ENCODE measurements around the gene ANP32D. TPM values are rescaled to one million over a fixed set of nuclear protein-coding genes. Genes with fewer than 3 reads are reported as not detected.

Gene ANP32D
- total RNA-seq, 2 experiments from 2014 or later: not detected

DNA sequence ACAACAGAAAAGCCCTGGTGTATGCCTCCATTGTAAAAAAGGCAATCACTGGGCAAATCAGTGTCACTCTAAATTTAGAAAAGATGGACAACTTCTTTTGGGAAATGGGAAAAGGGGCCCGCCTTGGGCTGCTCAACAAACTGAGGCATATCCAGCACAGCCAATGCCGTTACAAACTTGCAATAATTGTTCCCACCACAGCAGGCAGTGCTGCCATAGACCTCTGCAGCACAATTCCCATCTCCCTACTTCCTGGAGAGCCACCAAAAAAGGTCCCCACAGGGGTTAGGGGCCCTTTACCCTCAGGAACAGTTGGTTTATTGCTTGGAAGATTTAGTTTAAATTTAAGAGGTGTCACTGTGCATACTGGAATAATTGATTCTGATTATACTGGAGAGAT is 36.6 kb downstream of the ANP32D start:
- TF ChIP-seq EZH2phosphoT487 (IDR thresholded peaks at IDR 0.05; ENCODE audit: borderline replicate concordance, low read depth, low read length): no peak
- TF ChIP-seq, protein P1, sequence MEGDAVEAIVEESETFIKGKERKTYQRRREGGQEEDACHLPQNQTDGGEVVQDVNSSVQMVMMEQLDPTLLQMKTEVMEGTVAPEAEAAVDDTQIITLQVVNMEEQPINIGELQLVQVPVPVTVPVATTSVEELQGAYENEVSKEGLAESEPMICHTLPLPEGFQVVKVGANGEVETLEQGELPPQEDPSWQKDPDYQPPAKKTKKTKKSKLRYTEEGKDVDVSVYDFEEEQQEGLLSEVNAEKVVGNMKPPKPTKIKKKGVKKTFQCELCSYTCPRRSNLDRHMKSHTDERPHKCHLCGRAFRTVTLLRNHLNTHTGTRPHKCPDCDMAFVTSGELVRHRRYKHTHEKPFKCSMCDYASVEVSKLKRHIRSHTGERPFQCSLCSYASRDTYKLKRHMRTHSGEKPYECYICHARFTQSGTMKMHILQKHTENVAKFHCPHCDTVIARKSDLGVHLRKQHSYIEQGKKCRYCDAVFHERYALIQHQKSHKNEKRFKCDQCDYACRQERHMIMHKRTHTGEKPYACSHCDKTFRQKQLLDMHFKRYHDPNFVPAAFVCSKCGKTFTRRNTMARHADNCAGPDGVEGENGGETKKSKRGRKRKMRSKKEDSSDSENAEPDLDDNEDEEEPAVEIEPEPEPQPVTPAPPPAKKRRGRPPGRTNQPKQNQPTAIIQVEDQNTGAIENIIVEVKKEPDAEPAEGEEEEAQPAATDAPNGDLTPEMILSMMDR (conservative IDR thresholded peaks at IDR 0.05; ENCODE audit: low read length): no peak
- no peak for DNase-seq (ENCODE audit: low spot score)
- BruUV-seq (replicated peaks): no TSS peak
- no peak overlapping the region for H3K27ac ChIP-seq (ENCODE audit: low read depth, low read length, poor library complexity, severe bottlenecking)
- H3K36me3 ChIP-seq (ENCODE audit: insufficient read depth, low read length): no peaks in the 10 kb centered on the region
- H4K20me1 ChIP-seq (ENCODE audit: insufficient read depth, low read length): no peaks in the 10 kb centered on the region
- H3K9me2 ChIP-seq (ENCODE audit: insufficient read depth, low read length): peaks cover 4% of the 10 kb centered on the region; the same call in 1 of the 2 replicates
- intact Hi-C loops (cut with micrococcal nuclease; ENCODE audit: unreplicated experiment): no loop called here
- ChIA-PET CTCF (ENCODE audit: unreplicated experiment) (no interaction called here), POLR2A (no interaction called here)
- no peaks in the 10 kb centered on the region for H3K79me2 ChIP-seq (ENCODE audit: insufficient read depth, low read depth, low read length)
- H3K4me2 ChIP-seq (ENCODE audit: low read length): no peak overlapping the region
- no peaks in the 10 kb centered on the region for H3K4me1 ChIP-seq (ENCODE audit: insufficient read depth, low read length, poor library complexity, severe bottlenecking)
- H2AFZ ChIP-seq (ENCODE audit: low read length): no peak overlapping the region
- H3K9me3 ChIP-seq (ENCODE audit: low read length): peaks cover 10% of the 10 kb centered on the region; the same call in 1 of the 2 replicates
- no peak overlapping the region for H3K4me3 ChIP-seq (ENCODE audit: low read depth, low read length, poor library complexity, severe bottlenecking)

DNA sequence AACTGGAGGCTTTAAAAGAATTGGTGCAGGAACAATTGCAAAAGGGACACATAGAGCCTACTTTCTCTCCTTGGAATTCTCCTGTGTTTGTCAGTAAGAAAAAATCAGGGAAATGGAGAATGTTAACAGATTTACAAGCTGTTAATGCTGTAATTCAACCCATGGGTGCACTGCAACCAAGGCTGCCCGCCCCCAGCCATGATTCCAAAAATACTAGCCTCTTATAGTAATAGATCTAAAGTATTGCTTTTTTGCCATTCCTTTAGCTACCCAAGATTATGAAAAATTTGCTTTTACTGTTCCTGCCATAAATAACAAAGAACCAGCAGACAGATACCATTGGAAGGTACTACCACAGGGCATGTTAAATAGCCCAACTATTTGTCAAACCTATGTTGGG is 37.8 kb downstream of the ANP32D start:
- Histone ChIP-seq H3K36me3 (ENCODE audit: insufficient read depth, low read length) (no peaks in the 10 kb centered on the region), H3K79me2 (ENCODE audit: insufficient read depth, low read depth, low read length) (no peaks in the 10 kb centered on the region), H3K4me3 (ENCODE audit: low read depth, low read length, poor library complexity, severe bottlenecking) (no peak overlapping the region), H3K4me2 (ENCODE audit: low read length) (no peak overlapping the region), H3K9me2 (ENCODE audit: insufficient read depth, low read length) (peaks cover 3% of the 10 kb centered on the region; the same call in 1 of the 2 replicates), H3K27ac (ENCODE audit: low read depth, low read length, poor library complexity, severe bottlenecking) (no peak overlapping the region), H2AFZ (ENCODE audit: low read length) (no peak overlapping the region), H4K20me1 (ENCODE audit: insufficient read depth, low read length) (no peaks in the 10 kb centered on the region), H3K4me1 (ENCODE audit: insufficient read depth, low read length, poor library complexity, severe bottlenecking) (no peaks in the 10 kb centered on the region), H3K9me3 (ENCODE audit: low read length) (peaks cover 10% of the 10 kb centered on the region; the same call in 1 of the 2 replicates)
- BruUV-seq (replicated peaks): no TSS peak
- TF ChIP-seq, protein P1 (conservative IDR thresholded peaks at IDR 0.05; ENCODE audit: low read length): no peak
- no peak for TF ChIP-seq EZH2phosphoT487 (IDR thresholded peaks at IDR 0.05; ENCODE audit: borderline replicate concordance, low read depth, low read length)
- ChIA-PET POLR2A (no interaction called here), CTCF (ENCODE audit: unreplicated experiment) (no interaction called here)
- no peak for DNase-seq (ENCODE audit: low spot score)
- intact Hi-C loops (cut with micrococcal nuclease; ENCODE audit: unreplicated experiment): no loop called here

- Histone ChIP-seq H3K4me3 (ENCODE audit: low read depth, low read length, poor library complexity, severe bottlenecking) (no peak overlapping the region), H2AFZ (ENCODE audit: low read length) (no peak overlapping the region), H3K27ac (ENCODE audit: low read depth, low read length, poor library complexity, severe bottlenecking) (no peak overlapping the region), H3K79me2 (ENCODE audit: insufficient read depth, low read depth, low read length) (no peaks in the 10 kb centered on the region), H3K4me1 (ENCODE audit: insufficient read depth, low read length, poor library complexity, severe bottlenecking) (no peaks in the 10 kb centered on the region), H3K9me2 (ENCODE audit: insufficient read depth, low read length) (no peaks in the 10 kb centered on the region), H3K9me3 (ENCODE audit: low read length) (peaks cover 10% of the 10 kb centered on the region; the same call in 1 of the 2 replicates), H3K4me2 (ENCODE audit: low read length) (no peak overlapping the region), H4K20me1 (ENCODE audit: insufficient read depth, low read length) (no peaks in the 10 kb centered on the region), H3K36me3 (ENCODE audit: insufficient read depth, low read length) (no peaks in the 10 kb centered on the region)
- TF ChIP-seq EZH2phosphoT487 (IDR thresholded peaks at IDR 0.05; ENCODE audit: borderline replicate concordance, low read depth, low read length): no peak
- TF ChIP-seq, protein P1 (conservative IDR thresholded peaks at IDR 0.05; ENCODE audit: low read length): no peak
- ChIA-PET CTCF (ENCODE audit: unreplicated experiment) (no interaction called here), POLR2A (no interaction called here)
- no peak for DNase-seq (ENCODE audit: low spot score)
- no TSS peak for BruUV-seq (replicated peaks)
- intact Hi-C loops (cut with micrococcal nuclease; ENCODE audit: unreplicated experiment): no loop called here
Measured at GRCh38 chr12:48512855-48513254, 40.5 kb downstream of the ANP32D start.
